IgD-negative memory B cell (primary cell): Measurements from ENCODE around the gene EHBP1L1. TPM values are rescaled to one million over a fixed set of nuclear protein-coding genes. Genes with fewer than 3 reads are reported as not detected.

Experiments used
- H3K27ac Mint-ChIP-seq, 3 donors: one replicate each; pipeline ENCODE4 v1.8.0; 2020 to 2022; ENCODE audit warnings: mild to moderate bottlenecking in 3 of 3, mixed read lengths in 3 of 3, moderate library complexity in 1 of 3
- H3K27me3 Mint-ChIP-seq: one replicate; pipeline ENCODE4 v1.8.0; 2021; ENCODE audit warnings: mixed read lengths
- H3K36me3 Mint-ChIP-seq: one replicate; pipeline ENCODE4 v1.8.0; 2020; ENCODE audit warnings: mild to moderate bottlenecking, mixed read lengths
- H3K4me1 Mint-ChIP-seq, 3 donors: one replicate each; pipeline ENCODE4 v1.8.0; 2020 to 2022; ENCODE audit warnings: mixed read lengths in 3 of 3, mild to moderate bottlenecking in 1 of 3
- H3K4me3 Mint-ChIP-seq, 4 donors: one replicate each; pipeline ENCODE4 v1.8.0; 2020 to 2022; ENCODE audit warnings: mild to moderate bottlenecking in 4 of 4, mixed read lengths in 4 of 4, moderate library complexity in 3 of 4
- H3K9me3 Mint-ChIP-seq, 3 donors: one replicate each; pipeline ENCODE4 v1.8.0; 2020 to 2021; ENCODE audit warnings: mixed read lengths in 3 of 3, mild to moderate bottlenecking in 1 of 3
- polyA plus RNA-seq: library from polyadenylated mRNA; unstranded; fragments of 300-500 nt; fragmentation: Illumina TruSeq; gene quantifications from one replicate; pipeline ENCODE4 v1.2.3, GENCODE V29; 2021

EHBP1L1 gene
- polyA plus RNA-seq, 1 donor from 2014 or later, result 16.1 TPM

- no peaks in the 10 kb centered on the region for H3K27me3 Mint-ChIP-seq
- peaks cover 4 to 12% (median 11%) of the 10 kb centered on the region in 3 donors for H3K4me1 Mint-ChIP-seq
- H3K36me3 Mint-ChIP-seq, result no peaks in the 10 kb centered on the region
- peak overlapping the region; percentile 88 to 95 (median 93) for H3K4me3 Mint-ChIP-seq
- H3K27ac Mint-ChIP-seq, result peak overlapping the region; percentile 85 to 96 (median 93)
- H3K9me3 Mint-ChIP-seq, result no peaks in the 10 kb centered on the region
These were observed 36.0 kb upstream of the EHBP1L1 start for GRCh38 chr11:65539744-65540289.

DNA sequence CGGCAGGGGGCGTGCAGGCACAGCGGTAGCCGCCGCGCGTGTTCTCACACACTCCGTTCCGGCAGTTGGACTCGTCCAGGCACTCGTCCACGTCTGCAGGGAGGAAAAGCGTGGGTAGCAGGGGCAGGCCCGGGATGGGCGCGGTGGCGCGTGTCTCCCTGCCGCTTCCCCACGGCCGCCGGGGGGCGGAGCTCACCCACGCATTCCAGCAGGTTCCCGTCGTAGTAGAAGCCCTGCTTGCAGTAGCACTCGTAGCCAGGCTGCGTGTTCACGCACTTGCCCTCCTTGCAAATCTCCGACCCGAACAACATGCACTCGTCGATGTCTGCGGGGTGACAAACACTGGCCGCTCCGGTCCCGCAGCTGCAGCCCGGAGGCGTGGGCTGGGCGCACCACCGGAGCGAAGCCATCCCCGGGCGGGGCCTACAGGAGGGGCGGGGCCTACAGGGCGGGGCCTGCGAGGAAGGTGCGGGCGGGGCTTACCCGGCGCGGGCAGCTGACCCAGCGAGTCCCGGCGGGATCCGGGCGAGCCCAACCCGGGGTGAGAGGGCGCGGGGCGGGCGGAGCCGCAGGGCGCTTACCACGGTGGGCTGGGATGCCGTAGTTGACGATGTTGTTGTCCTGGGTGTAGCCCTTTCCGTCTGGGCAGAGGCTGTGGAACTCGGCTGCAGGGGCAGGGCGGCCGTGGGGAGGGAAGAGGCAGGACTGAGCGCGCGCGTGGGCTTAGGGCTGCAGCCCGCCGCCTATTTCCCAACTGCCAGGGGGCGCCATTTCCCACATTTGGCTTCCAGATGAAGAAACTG is 35.4 kb upstream of the EHBP1L1 start:
- H3K27me3 Mint-ChIP-seq, result no peaks in the 10 kb centered on the region
- H3K9me3 Mint-ChIP-seq, result no peaks in the 10 kb centered on the region
- peak overlapping the region; percentile 85 to 96 (median 93) for H3K27ac Mint-ChIP-seq
- peak overlapping the region; percentile 88 to 95 (median 93) for H3K4me3 Mint-ChIP-seq
- H3K4me1 Mint-ChIP-seq, result peaks cover 6 to 14% (median 12%) of the 10 kb centered on the region in 3 donors
- H3K36me3 Mint-ChIP-seq, result no peaks in the 10 kb centered on the region

DNA sequence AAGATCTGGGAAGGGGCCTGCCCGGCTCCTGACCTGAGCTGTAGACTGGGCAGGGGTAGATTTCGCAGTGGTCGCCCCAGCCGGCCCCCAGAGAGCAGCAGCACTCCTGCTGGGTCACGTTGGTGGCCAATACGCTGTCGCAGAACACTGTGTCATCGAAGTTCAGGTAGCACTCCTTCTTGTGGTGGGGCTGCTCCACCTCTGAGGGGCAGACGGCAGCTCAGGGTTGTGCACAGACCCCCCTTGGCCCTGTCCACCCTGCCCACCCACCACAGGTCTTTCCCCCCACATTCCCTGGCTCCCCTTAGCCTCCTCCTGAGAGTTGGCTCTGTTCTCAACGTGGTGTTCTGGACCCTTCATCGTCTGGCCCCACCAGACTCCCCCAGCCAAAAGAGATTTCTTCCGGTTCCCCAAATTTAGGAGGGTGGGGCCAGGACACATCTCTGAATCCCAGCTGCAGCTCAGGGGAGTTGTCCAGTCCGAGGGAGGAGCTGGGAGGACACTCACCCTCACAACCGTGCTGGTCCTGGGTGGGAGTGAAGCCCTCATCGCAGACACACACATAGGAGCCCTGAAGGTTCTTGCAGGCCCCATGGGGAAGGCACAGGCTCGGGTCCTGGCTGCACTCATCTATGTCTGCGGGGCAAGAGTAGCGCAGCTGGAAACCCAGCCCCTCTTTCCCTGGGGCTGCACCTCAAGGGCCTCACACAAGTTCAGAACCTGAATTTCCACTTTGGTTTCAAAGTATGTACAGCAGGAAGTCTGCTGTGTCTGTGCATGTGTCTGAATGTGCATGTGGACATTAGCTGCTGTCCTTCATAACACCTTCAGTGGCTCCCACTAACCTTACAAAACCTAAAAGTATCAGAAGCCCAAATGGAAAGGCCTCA is 34.5 kb upstream of the EHBP1L1 start:
- Mint-ChIP-seq H3K27ac (peak overlapping the region; percentile 85 to 96 (median 93)), H3K4me1 (peaks cover 14 to 21% (median 17%) of the 10 kb centered on the region in 3 donors), H3K9me3 (no peaks in the 10 kb centered on the region), H3K36me3 (no peaks in the 10 kb centered on the region), H3K4me3 (peak overlapping the region; percentile 88 to 95 (median 93)), H3K27me3 (no peaks in the 10 kb centered on the region)

DNA sequence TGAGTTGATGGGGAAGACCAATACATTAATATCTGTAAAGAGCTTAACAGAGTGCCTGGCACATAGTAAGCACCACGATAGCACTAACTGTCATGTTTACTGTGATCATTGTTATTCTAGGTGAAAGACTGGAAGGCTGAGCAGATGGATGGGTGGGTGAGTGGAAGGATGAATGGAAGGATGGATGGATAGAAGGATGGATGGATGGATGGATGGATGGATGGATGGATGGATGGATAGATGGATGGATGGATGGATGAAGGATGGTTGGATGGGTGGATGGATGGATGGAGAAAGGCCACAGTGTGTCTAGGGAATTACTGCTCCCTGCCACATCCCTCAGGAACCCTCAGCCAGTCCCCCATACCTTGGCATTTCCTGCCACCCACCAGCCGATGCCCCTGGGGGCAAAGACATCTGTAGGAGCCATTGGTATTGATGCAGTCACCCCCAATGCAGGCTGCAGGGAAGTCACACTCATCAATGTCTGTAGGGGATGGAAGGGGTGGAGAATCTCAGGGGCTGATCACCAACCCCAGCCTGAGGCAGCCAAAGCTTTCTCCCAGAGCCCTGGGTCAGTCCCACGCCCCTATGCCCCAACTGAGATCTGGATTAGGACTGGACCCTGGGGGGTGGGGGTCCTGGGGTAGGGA is 33.0 kb upstream of the EHBP1L1 start:
- no peaks in the 10 kb centered on the region for H3K9me3 Mint-ChIP-seq
- peaks cover 16 to 23% (median 19%) of the 10 kb centered on the region in 3 donors for H3K4me1 Mint-ChIP-seq
- no peaks in the 10 kb centered on the region for H3K36me3 Mint-ChIP-seq
- H3K27ac Mint-ChIP-seq, result peak overlapping the region in 1 of 3 donors; percentile 79
- no peaks in the 10 kb centered on the region for H3K27me3 Mint-ChIP-seq
- peak overlapping the region in 1 of 4 donors; percentile 92 for H3K4me3 Mint-ChIP-seq

GRCh38 chr11:65545853-65546216 is 30.0 kb upstream of the EHBP1L1 start:
- H3K36me3 Mint-ChIP-seq, result no peaks in the 10 kb centered on the region
- H3K4me3 Mint-ChIP-seq, result peak overlapping the region in 3 of 4 donors; percentile 54 to 81 (median 73)
- no peaks in the 10 kb centered on the region for H3K27me3 Mint-ChIP-seq
- H3K9me3 Mint-ChIP-seq, result no peaks in the 10 kb centered on the region
- H3K27ac Mint-ChIP-seq, result peak overlapping the region; percentile 91 to 96 (median 96)
- H3K4me1 Mint-ChIP-seq, result peaks cover 19 to 32% (median 29%) of the 10 kb centered on the region in 3 donors

DNA sequence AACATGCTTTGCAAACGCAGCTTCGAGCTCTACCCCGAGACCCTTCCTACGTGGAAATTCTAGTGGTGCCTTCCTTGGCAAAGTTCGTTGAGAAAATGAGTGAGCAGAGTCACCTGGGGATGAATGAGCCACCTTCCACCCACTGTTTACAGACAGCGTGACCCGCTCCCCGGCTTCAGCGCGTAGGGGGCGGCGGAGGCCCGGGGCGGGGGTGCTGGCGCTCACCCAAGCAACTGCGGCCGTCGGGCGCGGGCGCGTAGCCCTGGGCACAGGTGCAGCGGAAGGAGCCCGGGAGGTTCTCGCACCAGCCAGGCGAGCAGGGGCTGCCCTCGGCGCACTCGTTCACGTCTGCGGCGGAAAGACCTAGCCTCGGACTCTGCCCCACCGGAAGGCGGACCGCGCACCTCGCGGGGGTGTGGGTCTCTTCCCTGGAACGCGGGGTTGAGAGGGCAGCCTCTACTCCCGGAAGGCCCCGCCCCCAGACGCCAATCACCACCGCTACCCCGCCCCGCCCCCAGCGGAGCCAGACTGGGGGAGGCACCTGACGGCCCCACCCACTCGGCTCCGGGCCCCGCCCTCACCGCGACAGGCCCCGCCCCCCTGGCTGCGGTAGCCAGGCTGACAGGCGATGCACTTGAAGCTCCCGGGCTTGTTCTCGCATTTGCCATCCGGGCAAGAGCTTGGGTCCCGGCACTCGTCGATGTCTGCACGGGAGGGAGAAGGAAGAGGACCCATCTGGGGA is 29.5 kb upstream of the EHBP1L1 start:
- Mint-ChIP-seq H3K4me1 (peaks cover 19 to 30% (median 29%) of the 10 kb centered on the region in 3 donors), H3K27ac (peak overlapping the region; percentile 91 to 96 (median 96)), H3K27me3 (no peaks in the 10 kb centered on the region), H3K36me3 (no peaks in the 10 kb centered on the region), H3K4me3 (peak overlapping the region; percentile 54 to 88 (median 77)), H3K9me3 (no peaks in the 10 kb centered on the region)

GRCh38 chr11:65547446-65548125 is 28.3 kb upstream of the EHBP1L1 start:
- H3K9me3 Mint-ChIP-seq, result no peaks in the 10 kb centered on the region
- H3K27me3 Mint-ChIP-seq, result no peaks in the 10 kb centered on the region
- H3K27ac Mint-ChIP-seq, result peak overlapping the region; percentile 36 to 96 (median 91)
- no peaks in the 10 kb centered on the region for H3K36me3 Mint-ChIP-seq
- peak overlapping the region in 2 of 4 donors; percentile 13 to 70 for H3K4me3 Mint-ChIP-seq
- H3K4me1 Mint-ChIP-seq, result peaks cover 24 to 39% (median 38%) of the 10 kb centered on the region in 3 donors

GRCh38 chr11:65548395-65548794 is 27.5 kb upstream of the EHBP1L1 start:
- peak overlapping the region in 2 of 4 donors; percentile 46 to 63 for H3K4me3 Mint-ChIP-seq
- no peaks in the 10 kb centered on the region for H3K27me3 Mint-ChIP-seq
- H3K9me3 Mint-ChIP-seq, result no peaks in the 10 kb centered on the region
- peaks cover 25 to 41% (median 40%) of the 10 kb centered on the region in 3 donors for H3K4me1 Mint-ChIP-seq
- peak overlapping the region; percentile 36 to 91 (median 81) for H3K27ac Mint-ChIP-seq
- H3K36me3 Mint-ChIP-seq, result no peaks in the 10 kb centered on the region

GRCh38 chr11:65549096-65549495 is 26.8 kb upstream of the EHBP1L1 start:
- Mint-ChIP-seq H3K27ac (peak overlapping the region in 1 of 3 donors; percentile 36), H3K36me3 (no peaks in the 10 kb centered on the region), H3K4me3 (no peak overlapping the region)

DNA sequence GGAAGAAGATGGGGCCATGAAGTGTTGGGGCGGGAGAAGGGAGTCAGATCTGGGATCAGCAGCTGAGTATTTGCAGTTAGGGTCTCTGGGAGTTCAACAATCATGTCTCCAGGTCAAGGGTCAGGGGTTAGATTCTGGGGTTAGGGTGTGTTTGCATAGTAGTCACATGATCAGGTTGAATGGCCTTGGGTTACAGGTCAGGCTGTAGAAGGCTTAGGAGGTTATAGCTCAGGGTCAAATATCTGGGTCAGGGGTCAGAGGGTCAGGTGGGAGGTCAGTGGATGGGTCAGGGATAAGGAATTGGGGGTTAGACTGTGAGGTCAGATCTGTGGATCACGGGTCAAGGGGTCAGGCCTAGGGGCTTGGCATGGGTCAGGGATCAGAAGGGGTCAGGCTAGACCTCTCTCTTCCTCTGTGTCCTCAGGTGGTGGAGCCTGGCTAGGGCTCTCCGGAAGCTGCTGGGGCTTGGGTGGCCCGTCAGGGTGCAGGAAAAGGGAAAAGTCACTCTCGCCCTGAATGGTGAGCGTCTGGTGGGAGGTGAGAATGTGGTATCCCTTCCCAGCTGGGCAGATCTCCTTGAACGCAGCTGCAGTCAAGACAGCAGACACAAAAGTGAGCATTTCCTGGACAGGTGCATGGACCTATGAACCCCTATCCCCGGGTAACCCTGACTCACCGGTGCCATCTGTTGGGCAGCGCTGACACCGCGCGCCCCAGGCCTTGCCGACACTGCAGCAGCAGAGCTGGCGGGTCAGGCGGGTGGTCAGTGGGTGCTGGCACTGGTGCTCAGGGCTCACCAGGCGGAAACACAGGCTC is 24.1 kb upstream of the EHBP1L1 start:
- peaks cover 12 to 36% (median 32%) of the 10 kb centered on the region in 3 donors for H3K4me1 Mint-ChIP-seq
- no peaks in the 10 kb centered on the region for H3K36me3 Mint-ChIP-seq
- peak overlapping the region in 3 of 4 donors; percentile 8 to 75 (median 43) for H3K4me3 Mint-ChIP-seq
- no peaks in the 10 kb centered on the region for H3K27me3 Mint-ChIP-seq
- H3K9me3 Mint-ChIP-seq, result no peaks in the 10 kb centered on the region
- peak overlapping the region in 2 of 3 donors; percentile 54 to 88 for H3K27ac Mint-ChIP-seq

More at GRCh38 chr11:65549096-65549495, 26.8 kb upstream of the EHBP1L1 start:
- Mint-ChIP-seq H3K4me1 (peaks cover 25 to 41% (median 38%) of the 10 kb centered on the region in 3 donors), H3K9me3 (no peaks in the 10 kb centered on the region), H3K27me3 (no peaks in the 10 kb centered on the region)

- H3K4me1 Mint-ChIP-seq, result peaks cover 10 to 38% (median 32%) of the 10 kb centered on the region in 3 donors
- H3K36me3 Mint-ChIP-seq, result no peaks in the 10 kb centered on the region
- H3K9me3 Mint-ChIP-seq, result no peaks in the 10 kb centered on the region
- H3K27me3 Mint-ChIP-seq, result no peaks in the 10 kb centered on the region
- peak overlapping the region in 2 of 4 donors; percentile 8 to 75 for H3K4me3 Mint-ChIP-seq
- H3K27ac Mint-ChIP-seq, result peak overlapping the region; percentile 54 to 88 (median 78)
These were observed 23.4 kb upstream of the EHBP1L1 start for GRCh38 chr11:65552388-65552951.

GRCh38 chr11:65553301-65554001 is 22.4 kb upstream of the EHBP1L1 start:
- Mint-ChIP-seq H3K4me1 (peaks cover 10 to 32% (median 26%) of the 10 kb centered on the region in 3 donors), H3K9me3 (no peaks in the 10 kb centered on the region), H3K27ac (peak overlapping the region in 1 of 3 donors; percentile 54), H3K36me3 (no peaks in the 10 kb centered on the region), H3K4me3 (no peak overlapping the region), H3K27me3 (no peaks in the 10 kb centered on the region)
